ENCODE results near the gene NR1H3. TPM values are rescaled to one million over a fixed set of nuclear protein-coding genes. Genes with fewer than 3 reads are reported as not detected.

The NR1H3 gene
- total and polyA plus RNA-seq, 2 donors from 2014 or later = 27.9 to 73.8 TPM

- no peak overlapping the region for H3K4me3 ChIP-seq (ENCODE audit: low read length in 3 of 3)
- no peaks in the 10 kb centered on the region for H3K4me1 ChIP-seq (ENCODE audit: control insufficient read depth in 2 of 3, insufficient read depth in 2 of 3, low read depth in 1 of 3, low read length in 3 of 3)
- FAIRE-seq = no peak
- no peaks in the 10 kb centered on the region for H3K27me3 ChIP-seq (ENCODE audit: control insufficient read depth, insufficient read depth, low read length)
- no peak for TF ChIP-seq CTCF (IDR thresholded peaks at IDR 0.05; ENCODE audit: borderline replicate concordance, extremely low read depth, insufficient read depth)
- H3K36me3 ChIP-seq (ENCODE audit: control insufficient read depth in 2 of 3, insufficient read depth in 3 of 3, low read length in 3 of 3) = peaks cover 10 to 43% (median 19%) of the 10 kb centered on the region in 3 donors
- H3K9ac ChIP-seq (ENCODE audit: low read length in 3 of 3) = no peak overlapping the region
- H3K9me3 ChIP-seq (ENCODE audit: control insufficient read depth in 2 of 3, insufficient read depth in 1 of 3, low read length in 3 of 3) = peaks cover 0 to 6% (median 2%) of the 10 kb centered on the region in 3 donors
- no peak overlapping the region for H3K27ac ChIP-seq (ENCODE audit: low read depth in 2 of 2, low read length in 2 of 2)
- no peak for DNase-seq
- intact Hi-C loops (cut with DNase I) = no loop called here
Observed at GRCh38 chr11:47299078-47299477, 41.3 kb downstream of the NR1H3 start.

DNA sequence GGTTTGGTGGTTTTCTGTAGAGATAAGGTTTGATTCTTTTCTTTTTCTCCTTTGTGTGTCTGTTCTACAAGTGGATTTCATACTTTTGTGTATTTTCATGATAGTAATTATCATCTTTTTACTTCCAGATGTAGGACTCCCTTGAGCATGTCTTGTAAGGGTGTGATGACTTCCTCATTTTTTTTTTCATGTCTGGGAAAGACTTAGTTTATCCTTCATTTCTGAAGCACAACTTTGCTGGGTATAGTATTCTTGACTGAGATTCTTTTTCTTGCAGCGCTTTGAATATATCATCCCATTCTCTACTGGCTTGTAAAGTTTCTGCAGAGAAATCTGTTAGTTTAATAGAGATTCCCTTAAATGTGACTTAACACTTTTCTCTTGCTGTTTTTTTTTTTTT lies 45.1 kb downstream of the NR1H3 start:
- peaks cover 0 to 9% (median 8%) of the 10 kb centered on the region in 3 donors for H3K4me1 ChIP-seq (ENCODE audit: control insufficient read depth in 2 of 3, insufficient read depth in 2 of 3, low read depth in 1 of 3, low read length in 3 of 3)
- H3K27ac ChIP-seq (ENCODE audit: low read depth in 2 of 2, low read length in 2 of 2) = no peak overlapping the region
- H3K9me3 ChIP-seq (ENCODE audit: control insufficient read depth in 2 of 3, insufficient read depth in 1 of 3, low read length in 3 of 3) = peaks cover 0 to 6% (median 2%) of the 10 kb centered on the region in 3 donors
- TF ChIP-seq CTCF (IDR thresholded peaks at IDR 0.05; ENCODE audit: borderline replicate concordance, extremely low read depth, insufficient read depth) = no peak
- DNase-seq (no peak), FAIRE-seq (no peak)
- intact Hi-C loops (cut with DNase I) = no loop called here
- H3K27me3 ChIP-seq (ENCODE audit: control insufficient read depth, insufficient read depth, low read length) = no peaks in the 10 kb centered on the region
- H3K36me3 ChIP-seq (ENCODE audit: control insufficient read depth in 2 of 3, insufficient read depth in 3 of 3, low read length in 3 of 3) = peaks cover 8 to 49% (median 16%) of the 10 kb centered on the region in 3 donors
- H3K4me3 ChIP-seq (ENCODE audit: low read length in 3 of 3) = no peak overlapping the region
- H3K9ac ChIP-seq (ENCODE audit: low read length in 3 of 3) = no peak overlapping the region

DNA sequence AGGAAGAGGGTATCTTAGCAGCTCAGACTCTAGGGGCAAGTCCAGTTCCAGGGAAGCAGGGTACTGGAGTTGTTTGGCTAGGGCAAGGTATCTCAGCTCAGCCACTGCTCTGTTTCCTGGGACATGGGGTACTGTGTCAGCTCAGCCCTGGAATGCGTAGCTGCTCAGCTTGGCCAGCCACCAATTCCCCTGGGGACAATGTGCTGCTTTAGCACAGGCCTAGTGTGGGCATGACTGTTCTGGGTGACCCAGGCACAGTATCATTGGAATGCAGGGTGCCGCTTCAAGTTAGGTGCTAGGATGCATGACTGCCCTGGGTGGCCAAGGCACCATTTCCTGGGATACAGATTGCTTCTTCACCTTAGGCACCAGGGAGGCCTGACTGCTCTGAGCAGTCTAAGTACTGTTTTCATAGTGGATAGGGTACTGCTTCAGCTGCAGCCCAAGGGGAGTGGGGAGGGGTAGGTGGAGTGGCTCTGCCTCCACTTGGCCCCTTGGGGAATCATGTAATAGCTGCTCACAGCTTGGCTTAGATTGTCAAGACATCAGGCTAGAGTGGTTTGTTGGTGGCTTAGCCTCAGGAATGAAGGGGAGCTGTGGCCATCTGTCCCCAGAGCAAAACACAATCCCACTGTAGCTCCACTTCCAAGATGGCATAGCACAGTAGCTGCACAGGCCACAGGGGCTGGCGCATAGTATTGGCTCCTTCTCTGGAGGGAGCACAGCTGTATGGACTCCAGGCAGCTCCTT lies 48.1 kb downstream of the NR1H3 start:
- Histone ChIP-seq H3K4me1 (ENCODE audit: control insufficient read depth in 2 of 3, insufficient read depth in 2 of 3, low read depth in 1 of 3, low read length in 3 of 3) (peaks cover 0 to 9% (median 8%) of the 10 kb centered on the region in 3 donors), H3K27me3 (ENCODE audit: control insufficient read depth, insufficient read depth, low read length) (no peaks in the 10 kb centered on the region), H3K9ac (ENCODE audit: low read length in 3 of 3) (peak overlapping the region in 1 of 3 donors; percentile 2), H3K4me3 (ENCODE audit: low read length in 3 of 3) (no peak overlapping the region), H3K27ac (ENCODE audit: low read depth in 2 of 2, low read length in 2 of 2) (peak overlapping the region in 1 of 2 donors; percentile 71), H3K9me3 (ENCODE audit: control insufficient read depth in 2 of 3, insufficient read depth in 1 of 3, low read length in 3 of 3) (peaks cover 0 to 6% (median 0%) of the 10 kb centered on the region in 3 donors), H3K36me3 (ENCODE audit: control insufficient read depth in 2 of 3, insufficient read depth in 3 of 3, low read length in 3 of 3) (peaks cover 3 to 45% (median 25%) of the 10 kb centered on the region in 3 donors)
- no peak for TF ChIP-seq CTCF (IDR thresholded peaks at IDR 0.05; ENCODE audit: borderline replicate concordance, extremely low read depth, insufficient read depth)
- intact Hi-C loops (cut with DNase I) = no loop called here
- DNase-seq = peak in 2 of 5 donors; percentile 7 to 87
- FAIRE-seq = no peak
